Tracheal epithelial cell (primary cell): ENCODE results near the gene VCAN. TPM values are rescaled to one million over a fixed set of nuclear protein-coding genes. Genes with fewer than 3 reads are reported as not detected.

Experiments
- total RNA-seq: library from RNA; depleted of rRNA; stranded (reverse); fragments of >200 nt; gene quantifications from 2 replicates; pipeline ENCODE4 v1.2.1, GENCODE V29; 2014

Gene VCAN
- 16.2 and 145 TPM in 2 replicates for total RNA-seq

GRCh38 chr5:83471405-83472212 lies at the start of gene VCAN:
Gene VCAN (plus strand): TSS chr5:83471744. CDS start chr5:83483519, 11,775 bp downstream.

Other genes starting within 250 kb of the VCAN start
- under 0.01 TPM in 1 of 2 replicates, not detected in the other for gene HAPLN1, start 249.1 kb downstream of the VCAN start, total RNA-seq